Measurements from ENCODE around the gene CD200. TPM values are rescaled to one million over a fixed set of nuclear protein-coding genes. Genes with fewer than 3 reads are reported as not detected.

CD200 gene
- total RNA-seq, 2 experiments from 2014 or later, result 25.1 to 29.0 TPM

DNA sequence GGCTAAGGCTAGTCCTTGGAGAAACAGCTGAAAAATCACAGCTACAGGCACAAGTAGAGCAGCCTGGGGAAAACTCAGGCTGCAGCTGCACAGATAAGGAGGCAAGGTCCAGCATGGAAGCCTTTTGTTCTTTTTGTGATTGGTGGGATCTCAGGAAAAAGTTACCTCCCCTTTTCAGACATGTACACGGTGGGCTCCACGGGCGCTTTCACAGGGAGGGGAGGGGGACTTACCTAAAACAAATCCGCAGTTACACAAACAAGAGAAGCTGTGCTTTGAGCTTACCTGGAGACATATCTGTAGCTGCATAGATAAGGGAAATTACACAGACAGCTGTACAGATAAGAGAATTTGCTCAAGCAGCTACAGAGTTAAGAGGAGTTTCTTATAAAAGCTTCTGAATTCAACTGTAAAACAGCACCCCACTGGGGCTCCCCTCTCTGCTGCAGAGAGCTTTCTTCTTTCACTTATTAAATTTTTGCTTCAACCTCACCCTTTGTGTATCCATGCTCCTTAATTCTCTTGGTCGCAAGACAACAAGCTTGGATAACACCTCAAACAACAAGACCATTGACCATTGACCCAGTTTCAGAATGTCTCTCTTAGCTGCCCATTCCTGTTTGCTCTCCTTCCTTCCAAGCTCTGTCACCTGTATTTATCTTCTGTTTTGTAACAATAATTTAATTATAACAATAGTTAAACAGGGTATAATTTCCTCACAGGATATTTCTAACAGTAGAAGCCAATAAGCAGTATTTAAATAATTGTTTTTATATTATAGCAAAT is 10.9 kb upstream of the CD200 start:
- CTCF ChIA-PET, result no interaction called here
- POLR2A ChIA-PET, result no interaction called here

DNA sequence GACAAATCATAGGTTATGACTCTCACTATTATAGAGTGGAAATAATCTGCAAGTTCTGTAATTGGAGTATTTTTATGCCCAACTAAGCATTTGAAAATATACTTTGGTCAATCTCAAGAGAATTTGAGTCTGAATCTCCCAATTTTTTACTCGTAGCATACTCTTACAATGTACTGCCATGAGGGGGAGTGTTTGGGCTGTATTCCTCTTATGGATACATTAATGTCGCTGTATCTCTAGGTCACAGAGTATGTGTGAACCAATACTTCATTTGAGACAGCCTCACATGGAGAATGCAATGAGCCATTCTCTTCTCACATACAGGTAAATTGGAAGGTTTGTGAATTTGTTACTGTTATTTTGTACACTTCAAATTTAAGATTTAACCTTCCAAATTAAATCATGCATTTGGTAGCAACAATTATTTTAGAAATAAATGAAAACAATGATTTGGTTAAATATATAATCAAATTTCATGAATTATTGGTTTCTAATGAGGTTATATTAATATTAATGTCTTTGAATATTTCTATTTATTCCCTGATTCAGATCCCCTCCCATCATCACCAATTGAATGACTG is 5.5 kb upstream of the CD200 start:
- ChIA-PET CTCF (no interaction called here), POLR2A (no interaction called here)

DNA sequence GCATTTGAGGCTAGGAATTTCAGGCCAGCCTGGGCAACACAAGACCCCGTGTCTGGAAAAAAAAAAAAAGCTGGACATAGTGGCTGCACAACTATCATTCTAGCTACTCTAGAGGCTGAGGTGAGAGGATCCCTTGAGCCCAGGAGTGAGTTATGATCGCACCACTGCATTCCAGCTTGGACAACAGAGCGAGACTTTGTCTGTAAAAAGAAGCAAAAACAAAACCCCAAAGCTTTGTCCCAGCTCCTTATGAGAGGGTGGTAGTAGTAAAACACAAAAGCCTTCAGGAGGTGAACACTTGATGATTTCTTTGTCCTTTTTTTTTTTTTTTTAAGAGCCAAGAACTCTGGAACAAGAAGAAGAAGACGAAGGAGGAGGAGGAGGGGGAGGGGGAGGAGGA is 1.1 kb upstream of the CD200 start:
- ChIA-PET CTCF (interaction anchor here (0.8 to 1.0 kb wide), 2 partner anchors 13 to 106 kb away, joined by 3 read pairs; no protein-coding TSS in a partner anchor), POLR2A (interaction anchor here (0.7 kb wide), 1 partner anchor 273 kb away, joined by 5 read pairs; no protein-coding TSS in a partner anchor)

DNA sequence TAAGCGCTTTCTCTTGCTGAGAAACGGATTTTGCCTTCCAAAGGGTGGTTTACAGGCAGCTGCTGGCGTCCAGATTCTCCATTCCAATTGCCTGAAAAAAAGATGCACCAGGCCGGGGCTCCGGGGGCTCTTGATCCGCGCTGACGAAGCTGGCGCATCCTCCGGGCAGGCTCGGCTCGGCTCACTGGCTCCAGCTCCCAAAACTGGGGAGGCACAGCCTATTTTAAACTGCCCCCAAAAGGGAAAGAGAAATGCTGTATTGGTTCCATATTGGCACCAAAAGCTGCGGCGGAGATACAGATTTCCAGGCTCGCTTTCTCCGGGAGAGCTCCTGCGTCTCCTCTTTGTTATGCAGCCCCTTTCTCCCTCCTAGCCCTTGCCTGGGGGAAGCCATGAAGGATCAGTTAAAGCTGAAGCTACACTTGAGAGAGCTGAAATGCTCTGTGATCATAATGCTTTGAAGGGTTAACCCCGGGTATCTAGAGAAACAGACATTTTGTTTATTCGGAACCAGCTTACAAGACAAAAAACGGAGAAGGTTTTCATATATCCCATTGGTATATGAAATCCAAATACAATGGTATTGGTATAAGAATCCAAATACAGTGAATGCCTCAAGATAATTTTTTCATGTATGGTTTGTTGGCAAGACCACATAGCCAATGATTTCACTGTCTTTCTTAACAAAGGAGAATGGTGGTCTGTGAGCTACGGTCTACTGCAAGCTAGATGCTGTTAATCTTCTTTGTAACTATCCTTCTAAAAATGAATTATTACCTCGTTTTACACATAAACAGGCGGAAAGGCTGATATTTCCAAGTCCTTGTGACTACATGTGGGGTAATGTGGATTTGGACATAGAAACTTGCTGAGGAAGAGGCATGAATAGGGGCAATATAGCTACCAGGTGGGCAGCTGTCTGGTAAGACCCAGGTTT is 693 bp downstream of the CD200 start:
- POLR2A ChIA-PET, result interaction anchor here (0.7 kb wide), 1 partner anchor 131 kb away, joined by 3 read pairs; no protein-coding TSS in a partner anchor

DNA sequence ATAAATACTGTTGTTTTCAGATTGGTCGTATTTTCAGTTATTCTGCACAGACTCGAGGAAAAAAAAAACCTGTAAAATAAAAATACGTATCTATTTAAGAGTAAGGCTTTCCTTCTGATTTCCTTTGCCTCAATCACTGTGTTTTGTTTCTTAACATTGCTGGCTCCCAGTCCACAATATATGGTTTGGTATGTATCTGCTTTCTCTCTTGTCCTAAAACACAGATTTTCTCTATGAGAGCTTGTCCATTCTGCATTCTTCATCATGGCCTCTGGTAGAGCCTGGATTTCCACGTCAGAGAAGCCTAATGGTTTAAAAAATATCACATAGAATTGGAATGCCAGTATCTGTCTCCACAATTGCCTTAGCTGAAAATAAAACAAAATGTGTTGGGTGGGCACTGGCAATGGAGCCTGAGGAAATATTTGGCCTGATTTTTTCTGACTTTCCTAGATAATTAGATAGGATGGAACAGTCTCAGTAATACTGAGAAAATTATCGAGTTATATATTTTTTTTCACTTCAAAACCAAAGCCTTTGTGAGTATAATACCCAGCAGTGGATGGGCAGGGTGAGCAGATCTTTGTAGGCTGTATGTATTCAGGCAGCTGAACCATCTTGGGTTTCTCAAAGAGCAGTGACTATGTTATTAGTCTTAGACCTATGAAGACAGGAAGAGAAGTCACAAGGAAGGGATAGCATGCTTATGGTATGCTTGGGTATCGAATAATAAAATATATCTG is 1.9 kb downstream of the CD200 start:
- POLR2A ChIA-PET, result no interaction called here

More for the DNA sequence above, 693 bp downstream of the CD200 start:
- CTCF ChIA-PET, result interaction anchor here (1.0 to 1.6 kb wide), 4 partner anchors 41 to 195 kb away, joined by 3 to 4 read pairs (median 3); no protein-coding TSS in a partner anchor

DNA sequence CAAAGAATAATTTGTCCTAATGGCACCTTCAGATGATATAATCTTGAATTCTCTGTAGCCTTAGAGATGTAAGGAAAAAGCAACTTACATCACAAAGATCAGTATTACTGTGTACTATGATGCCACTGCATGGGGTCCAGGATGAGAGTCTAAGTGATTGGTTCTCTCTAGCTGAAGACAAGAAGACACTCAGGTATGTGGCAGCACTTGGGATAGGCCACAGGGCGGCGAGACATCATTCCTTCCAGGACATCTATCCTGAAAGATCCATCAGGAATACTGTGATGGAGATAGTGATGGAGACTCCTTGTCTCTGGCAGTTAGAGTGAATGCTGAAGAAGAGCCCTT is 2.5 kb downstream of the CD200 start:
- ChIA-PET POLR2A (no interaction called here), CTCF (no interaction called here)

More for the DNA sequence above, 1.9 kb downstream of the CD200 start:
- CTCF ChIA-PET, result interaction anchor here (1.6 kb wide), 1 partner anchor 103 kb away, joined by 4 read pairs; no protein-coding TSS in a partner anchor

DNA sequence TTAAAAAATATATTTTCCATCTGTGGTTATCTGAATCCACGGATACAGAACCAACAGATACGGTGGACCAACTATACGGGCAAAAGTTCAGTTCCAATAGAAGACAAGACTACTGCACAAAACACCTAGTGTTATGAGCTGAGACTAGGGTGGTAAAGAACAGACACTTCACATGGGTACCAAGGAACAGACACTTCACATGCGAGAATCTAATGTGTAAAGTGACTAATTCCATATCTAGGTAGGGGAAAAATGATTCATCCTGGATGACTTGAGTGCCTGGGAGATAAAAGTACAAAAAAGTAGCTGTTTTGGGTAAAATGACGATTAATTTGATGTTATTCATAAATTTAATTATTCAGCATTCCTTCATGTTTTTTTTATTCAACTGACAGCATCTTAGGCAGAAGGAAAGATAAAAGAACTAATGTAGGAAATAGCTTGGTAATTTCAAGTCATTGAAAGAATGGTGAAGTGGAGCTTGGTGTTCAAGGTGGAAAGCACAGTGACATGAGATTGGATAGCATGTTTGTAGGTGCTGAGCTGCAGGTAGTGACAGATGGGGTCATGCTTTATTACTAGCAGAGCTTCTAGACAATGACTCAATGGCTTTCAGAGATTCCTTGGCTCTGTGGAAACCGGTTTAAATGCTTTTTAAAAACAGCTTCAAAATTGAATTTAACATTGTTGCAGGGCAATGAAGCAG is 5.2 kb downstream of the CD200 start:
- ChIA-PET CTCF (no interaction called here), POLR2A (interaction anchor here (0.6 kb wide), 1 partner anchor 1389 kb away, joined by 3 read pairs; no protein-coding TSS in a partner anchor)

DNA sequence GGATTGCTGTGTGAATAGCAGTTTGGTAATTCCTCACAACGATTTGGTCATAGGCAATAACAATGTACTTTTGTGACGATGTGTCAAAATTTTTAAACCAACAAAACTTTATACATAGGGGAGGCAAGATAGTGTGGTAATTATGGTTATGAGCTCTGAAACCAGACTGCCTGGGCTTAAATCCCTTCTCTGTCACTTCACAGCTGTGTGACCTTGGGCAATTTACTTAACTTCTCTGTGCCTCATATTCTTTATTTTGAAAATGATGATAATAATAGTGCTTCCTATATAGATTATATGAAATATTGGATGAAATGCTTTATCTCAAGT is 5.7 kb downstream of the CD200 start:
- ChIA-PET CTCF (no interaction called here), POLR2A (interaction anchor here (0.6 kb wide), 1 partner anchor 1388 kb away, joined by 3 read pairs; no protein-coding TSS in a partner anchor)

DNA sequence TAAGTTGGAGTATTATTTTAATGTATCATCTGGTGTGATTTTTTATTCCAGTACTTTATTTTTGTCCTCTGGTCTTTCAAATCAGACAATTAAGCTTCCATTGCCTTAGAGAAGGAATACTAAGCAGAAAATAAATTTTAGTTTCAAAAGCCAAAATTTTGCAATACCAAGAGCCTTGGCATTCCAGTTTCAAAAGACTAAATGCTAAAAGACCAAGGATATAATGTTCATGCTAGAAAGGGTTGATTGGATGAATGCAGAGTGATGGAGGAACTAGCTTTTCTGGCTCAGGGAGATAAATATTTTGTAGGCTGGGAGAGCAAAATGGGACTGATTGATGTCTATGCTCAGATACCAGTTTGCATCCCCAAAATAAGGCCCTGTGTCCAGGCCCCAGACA is 6.2 kb downstream of the CD200 start:
- ChIA-PET POLR2A (no interaction called here), CTCF (no interaction called here)

DNA sequence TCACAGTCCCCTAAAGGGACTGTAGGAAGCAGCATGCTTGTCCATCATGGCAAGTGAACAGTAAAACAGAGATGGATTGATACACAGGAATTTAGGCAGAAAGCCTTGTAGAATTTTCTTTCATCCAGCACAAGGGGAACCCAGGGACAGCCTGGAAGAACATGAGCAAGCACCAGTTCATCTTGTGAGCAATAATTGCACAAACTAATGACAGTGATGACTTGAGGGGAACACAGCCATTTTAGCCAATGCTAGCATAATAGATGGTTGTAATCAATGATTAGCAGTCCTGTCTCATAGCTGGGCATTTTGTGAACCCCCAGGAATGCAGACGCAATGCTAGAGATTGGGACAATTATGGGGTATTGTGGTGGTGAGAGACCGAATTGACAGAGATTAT is 6.7 kb downstream of the CD200 start:
- ChIA-PET CTCF (no interaction called here), POLR2A (no interaction called here)

DNA sequence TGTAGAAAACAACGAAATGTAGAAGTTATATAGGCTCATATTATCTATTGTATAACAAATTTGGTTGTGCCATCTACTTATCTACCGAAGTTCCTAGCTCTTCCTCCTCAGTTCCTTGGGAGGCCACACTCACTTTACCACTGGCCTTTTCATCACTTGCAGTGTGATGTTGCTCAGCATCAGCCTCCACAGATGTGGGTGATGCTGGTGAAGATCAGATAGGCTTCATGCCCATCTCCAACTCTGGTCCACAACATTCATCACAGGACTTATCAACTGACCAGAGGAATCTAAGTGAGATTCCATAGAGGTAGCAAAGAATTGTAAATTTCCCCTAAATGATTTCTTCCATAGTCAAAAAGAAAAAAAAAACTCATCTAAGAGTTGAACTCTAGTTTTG is 8.4 kb downstream of the CD200 start:
- CTCF ChIA-PET, result no interaction called here
- POLR2A ChIA-PET, result no interaction called here

DNA sequence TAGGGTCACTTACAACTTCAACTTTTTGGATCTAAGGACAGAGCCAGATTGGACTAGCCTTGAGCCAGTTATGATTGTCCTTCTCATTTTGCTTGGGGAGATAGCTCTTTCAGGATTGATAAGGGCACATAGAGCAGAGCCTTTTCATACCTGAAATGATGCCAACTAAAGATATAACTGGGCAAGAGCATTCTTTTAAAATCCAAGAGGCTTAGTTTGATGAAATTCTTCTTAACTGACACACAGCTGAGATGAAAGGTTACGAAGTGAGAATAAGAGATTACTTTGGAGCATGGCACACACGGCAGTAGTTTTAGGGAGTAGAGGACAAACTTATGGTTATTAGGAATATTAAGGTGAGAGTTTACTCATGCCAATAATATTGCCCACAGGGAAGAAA is 12.7 kb downstream of the CD200 start:
- ChIA-PET CTCF (interaction anchor here (0.9 kb wide), 1 partner anchor 14 kb away, joined by 3 read pairs; no protein-coding TSS in a partner anchor), POLR2A (no interaction called here)

DNA sequence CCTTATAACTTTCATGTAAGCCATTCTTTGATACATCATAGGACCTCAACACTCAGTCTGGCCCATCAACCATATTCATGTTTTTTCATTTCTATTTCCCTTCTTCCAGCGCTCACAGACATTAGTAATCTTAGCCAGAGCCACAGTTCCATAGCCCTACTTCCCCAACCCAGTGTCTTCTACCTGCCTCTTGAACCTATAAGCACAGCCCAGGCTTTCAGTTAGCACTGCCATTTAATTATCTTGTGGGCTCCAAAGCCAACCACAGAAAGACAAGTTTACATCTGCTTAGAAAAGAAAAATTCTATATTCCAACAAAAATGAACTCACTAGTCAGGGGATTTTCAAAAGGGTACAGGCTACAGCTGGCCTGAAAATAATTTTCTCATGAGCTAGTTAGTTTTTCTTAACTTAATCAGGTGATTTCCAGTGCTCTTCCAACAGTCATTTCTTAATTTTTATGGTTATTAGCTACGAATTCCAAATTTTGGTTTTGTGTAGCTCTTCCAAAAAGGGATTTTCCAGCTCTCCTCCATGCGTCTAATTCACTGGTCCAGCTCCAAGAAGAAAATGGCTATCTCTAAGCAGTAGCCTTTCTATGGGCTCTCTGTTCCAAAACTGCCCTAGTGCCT is 13.7 kb downstream of the CD200 start:
- ChIA-PET POLR2A (no interaction called here), CTCF (no interaction called here)

DNA sequence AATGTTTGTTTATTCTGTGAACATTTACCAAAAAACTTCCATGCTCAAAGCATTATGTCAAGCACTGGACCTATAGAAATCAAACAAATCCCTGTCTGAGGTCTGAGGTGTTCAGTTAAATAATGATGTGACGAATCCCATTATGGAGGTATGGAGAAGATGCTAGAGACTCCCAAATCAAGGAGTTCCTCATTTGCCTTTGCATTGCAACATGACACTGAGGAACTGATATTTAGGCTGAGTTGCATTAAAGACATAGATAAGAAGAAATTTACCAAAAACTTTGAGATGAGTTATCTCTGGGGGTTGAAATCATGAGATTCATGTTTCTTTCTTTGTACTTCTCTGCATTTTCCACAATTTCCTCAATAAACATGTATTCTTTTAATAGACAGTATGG is 16.0 kb downstream of the CD200 start:
- ChIA-PET CTCF (no interaction called here), POLR2A (no interaction called here)

DNA sequence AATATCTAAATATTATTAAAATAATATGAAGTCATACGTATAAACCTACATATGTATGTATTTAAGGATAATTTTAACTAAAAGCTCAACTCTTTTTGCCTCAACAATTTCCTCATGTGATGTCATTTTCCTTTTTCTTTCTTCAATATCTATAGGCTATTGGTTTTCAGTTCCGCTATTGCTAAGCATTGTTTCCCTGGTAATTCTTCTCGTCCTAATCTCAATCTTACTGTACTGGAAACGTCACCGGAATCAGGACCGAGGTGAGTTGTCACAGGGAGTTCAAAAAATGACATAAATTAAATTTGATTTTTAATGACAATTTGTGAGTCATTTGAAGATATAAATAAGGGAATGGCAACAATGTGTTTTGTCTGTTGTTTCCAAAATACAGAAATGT is 16.6 kb downstream of the CD200 start:
- ChIA-PET POLR2A (no interaction called here), CTCF (no interaction called here)

DNA sequence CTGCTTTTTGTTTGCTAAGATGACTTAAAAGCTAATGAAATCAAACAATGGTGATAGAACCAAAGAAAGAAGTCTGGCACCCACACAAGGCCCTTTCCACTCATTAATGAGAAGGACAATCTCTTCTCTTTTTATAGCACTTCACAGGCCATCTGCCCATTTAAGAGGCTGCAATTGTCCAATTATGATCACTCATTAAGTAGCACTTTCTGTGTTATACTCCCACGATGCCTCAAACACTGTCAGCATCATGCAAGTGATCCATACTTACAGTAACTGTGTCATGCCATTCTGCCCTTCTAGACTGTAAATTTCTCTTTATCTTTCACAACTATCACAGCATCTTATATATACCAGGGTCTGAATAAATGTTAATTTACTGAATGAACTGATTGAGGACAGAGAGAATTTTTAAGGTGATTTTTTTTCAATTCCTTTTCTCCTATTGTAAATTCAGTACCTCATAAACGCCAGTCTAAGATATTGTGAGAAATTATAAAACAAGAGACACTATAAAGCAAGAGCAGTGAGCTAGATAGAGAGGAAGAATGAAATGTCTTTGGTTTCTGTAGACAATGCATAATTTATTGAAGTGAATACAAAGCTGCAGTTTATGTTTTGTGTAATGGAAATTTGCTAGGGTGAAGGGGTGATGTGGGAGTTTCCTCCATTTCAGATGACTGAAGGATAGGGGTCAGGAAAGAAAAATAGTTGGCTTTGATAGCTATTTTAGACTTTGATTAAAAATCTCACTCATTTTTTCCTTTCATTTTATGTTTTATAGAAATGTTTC is 17.3 kb downstream of the CD200 start:
- ChIA-PET CTCF (no interaction called here), POLR2A (no interaction called here)

DNA sequence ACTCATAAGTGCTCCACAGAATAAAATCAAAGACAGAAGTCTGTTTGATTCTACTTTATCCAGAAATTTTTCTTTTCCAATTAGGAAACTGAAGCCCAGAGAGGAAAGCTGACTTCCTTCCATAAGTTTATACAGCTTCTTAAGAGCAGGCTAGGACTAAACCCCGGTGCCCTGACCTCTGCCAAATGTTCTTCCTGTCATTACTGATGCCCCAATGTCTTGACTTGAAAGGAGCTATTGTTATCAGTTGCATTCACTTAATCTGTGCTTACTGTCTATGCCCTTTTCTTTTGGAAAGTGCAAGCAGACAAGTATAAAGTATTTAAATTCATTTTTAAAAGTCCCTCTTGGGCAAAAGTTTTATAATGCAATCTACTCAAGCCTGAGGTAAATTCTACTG is 18.1 kb downstream of the CD200 start:
- CTCF ChIA-PET, result no interaction called here
- POLR2A ChIA-PET, result no interaction called here

DNA sequence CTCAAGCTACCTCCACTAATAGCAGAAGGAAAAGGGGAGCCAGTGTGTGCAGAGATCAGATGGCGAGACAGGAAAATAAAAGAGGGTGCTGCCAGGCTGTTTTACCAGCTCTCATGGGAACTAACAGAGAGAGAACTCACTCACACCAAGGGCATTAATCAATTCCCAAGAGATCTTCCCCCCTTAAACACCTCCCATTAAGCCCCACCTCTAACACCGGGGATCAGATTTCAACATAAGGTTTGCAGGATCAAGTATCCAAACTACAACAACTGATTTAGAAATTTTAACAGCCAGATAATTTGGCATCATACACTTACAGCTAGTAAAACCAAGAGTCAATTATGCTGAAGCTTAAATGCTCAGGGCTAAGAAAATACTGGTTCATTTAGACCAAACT is 18.9 kb downstream of the CD200 start:
- POLR2A ChIA-PET, result no interaction called here
- CTCF ChIA-PET, result no interaction called here
